T47D (cell line): ENCODE measurements around the gene PRG3.
"Not testable (repeated sequence)": the region's sequence is repeated elsewhere in the genome, so short reads cannot be mapped to it uniquely, and the experiment has no call there.

Experiments used
- DNase-seq, 2 experiments: peaks; one replicate each; pipeline versions ENCODE4 v3.0.0 to v3.0.0-alpha.2; 2011 to 2012; ENCODE audit warnings: low read depth in 1 of 2, low spot score in 1 of 2
- JUND ChIP-seq: IDR thresholded peaks from 2 replicates; pipeline ENCODE4 v1.6.1; 2012; ENCODE audit warnings: low read depth
- in situ Hi-C: cut with HindIII; loops from 2 replicates; pipeline ENCODE4 v1.10.0; 2016; ENCODE audit warnings: low sequenced_read_pairs, low pct_unique_long_range_greater_than_20kb

The PRG3 gene

DNA sequence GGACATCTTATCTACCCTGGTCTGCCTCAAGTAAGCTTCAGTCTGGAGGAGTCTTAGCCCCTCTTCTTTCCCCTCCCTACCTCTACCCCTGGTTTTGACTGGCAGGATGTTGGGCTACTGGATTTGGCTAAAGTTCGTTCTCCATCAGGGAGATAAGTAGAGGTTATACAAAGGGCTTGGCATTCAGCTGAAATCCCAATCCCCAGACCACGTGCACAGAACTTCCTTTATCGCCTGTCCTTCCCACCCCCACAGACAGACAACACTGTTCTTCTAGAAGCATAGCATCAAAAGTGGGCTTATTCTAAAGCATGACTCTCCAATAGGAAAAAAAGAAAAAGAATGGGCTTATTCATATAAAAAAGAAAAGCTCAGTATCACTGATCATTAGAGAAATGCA, 7.8 kb downstream of the PRG3 start:
- DNase-seq: no peak
- no peak for TF ChIP-seq JUND
- in situ Hi-C loops: no loop called here

DNA sequence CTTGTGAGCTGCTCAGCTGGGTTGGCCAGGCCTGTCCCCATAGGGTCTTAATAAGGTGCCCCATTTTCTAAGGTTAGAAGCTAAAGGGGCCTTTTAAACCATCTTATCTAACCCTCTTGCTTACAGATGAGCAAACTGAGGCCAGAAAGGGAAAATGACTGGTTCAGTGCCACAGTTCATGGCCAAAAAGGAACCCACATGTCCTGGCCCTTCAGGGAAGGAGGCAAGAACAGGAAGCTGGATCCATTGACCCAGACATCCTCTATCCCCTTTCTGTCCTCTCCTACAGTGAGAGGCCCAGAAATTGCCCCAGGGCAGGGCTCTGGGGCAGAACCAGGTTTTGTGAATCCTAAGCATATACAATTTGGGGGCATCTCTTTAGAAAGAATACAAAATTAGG, 10.0 kb downstream of the PRG3 start:
- in situ Hi-C loops: no loop called here
- DNase-seq: no peak
- TF ChIP-seq JUND: no peak

DNA sequence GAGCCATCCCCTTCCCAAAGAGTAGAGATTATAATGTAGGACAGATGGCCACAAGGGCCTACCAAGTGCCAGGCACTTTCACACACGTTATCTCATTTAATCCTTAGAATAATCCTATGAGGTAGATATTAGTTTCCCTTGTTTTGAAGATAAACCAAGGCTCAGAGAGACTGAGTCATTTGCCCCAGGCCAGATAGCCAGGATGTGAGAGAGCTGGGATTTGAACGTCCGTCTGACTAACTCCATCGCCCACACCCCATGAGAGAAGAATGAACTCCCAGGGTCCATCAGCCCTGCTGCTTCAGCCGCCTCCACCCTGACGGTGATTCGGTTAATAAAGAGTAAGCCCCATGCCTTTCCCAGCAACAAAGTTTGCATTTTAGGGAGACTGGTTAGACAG, 10.7 kb downstream of the PRG3 start:
- no peak for DNase-seq

DNA sequence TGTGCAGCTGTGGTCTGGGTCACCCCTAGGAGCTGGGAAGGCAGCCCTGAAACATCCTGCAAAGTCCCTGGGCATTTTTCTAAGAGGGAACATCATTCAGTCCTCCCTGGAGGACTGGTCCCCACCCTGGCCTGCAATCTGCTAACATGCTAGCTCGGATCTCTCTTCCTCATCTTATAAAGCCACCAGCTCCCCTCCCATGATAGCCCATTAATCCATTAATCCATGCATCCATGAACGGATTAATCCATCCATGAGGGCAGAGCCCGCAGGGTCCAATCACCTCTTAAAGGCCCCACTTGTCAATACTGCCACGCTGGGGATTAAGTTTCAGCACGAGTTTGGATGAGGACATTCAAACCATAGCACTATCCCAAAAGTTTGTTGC, 12.1 kb downstream of the PRG3 start:
- no peak for DNase-seq
- in situ Hi-C loops: no loop called here
- TF ChIP-seq JUND: no peak

More for the DNA sequence above, 10.7 kb downstream of the PRG3 start:
- TF ChIP-seq JUND: no peak
- in situ Hi-C loops: no loop called here

DNA sequence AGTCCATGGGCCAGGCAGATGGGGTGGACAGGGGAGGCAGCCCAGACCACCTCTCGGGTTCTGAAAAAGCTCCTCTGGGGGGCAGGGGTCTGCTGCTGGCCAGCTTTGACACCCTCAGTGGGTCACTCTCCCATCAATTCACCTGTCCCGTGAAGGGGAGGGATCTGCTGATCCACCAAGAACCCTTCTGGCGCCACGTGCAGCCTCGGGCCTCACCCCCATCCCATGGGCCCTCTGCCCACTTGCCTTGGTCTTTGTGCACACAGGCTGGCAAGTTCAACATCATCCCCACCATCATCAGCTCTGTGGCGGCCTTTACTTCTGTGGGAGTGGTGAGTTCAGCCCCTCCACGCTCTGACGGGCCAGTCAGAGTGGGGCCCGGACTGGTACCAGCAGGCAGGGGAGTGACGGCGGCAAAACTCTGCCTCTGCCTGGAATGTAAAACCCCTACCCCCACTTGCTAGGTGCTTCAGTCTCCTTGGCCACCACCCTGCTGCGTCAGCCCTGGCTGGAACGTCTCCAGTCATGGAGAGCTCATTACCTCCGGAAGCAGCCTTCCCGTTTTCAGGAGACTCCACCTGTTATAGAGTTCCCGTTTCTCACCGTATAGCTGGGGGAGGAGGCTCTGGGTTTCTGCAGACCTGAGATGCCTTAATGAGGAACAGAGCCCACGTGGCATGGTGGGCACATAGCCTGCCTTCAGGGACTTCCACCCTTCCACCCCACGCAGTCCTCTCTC, 12.7 kb downstream of the PRG3 start:
- no peak for DNase-seq
- no peak for TF ChIP-seq JUND
- in situ Hi-C loops: no loop called here

- no peak for TF ChIP-seq JUND
- no peak for DNase-seq
- in situ Hi-C loops: no loop called here
These were observed 15.9 kb downstream of the PRG3 start for GRCh38 chr11:57364851-57365660.

DNA sequence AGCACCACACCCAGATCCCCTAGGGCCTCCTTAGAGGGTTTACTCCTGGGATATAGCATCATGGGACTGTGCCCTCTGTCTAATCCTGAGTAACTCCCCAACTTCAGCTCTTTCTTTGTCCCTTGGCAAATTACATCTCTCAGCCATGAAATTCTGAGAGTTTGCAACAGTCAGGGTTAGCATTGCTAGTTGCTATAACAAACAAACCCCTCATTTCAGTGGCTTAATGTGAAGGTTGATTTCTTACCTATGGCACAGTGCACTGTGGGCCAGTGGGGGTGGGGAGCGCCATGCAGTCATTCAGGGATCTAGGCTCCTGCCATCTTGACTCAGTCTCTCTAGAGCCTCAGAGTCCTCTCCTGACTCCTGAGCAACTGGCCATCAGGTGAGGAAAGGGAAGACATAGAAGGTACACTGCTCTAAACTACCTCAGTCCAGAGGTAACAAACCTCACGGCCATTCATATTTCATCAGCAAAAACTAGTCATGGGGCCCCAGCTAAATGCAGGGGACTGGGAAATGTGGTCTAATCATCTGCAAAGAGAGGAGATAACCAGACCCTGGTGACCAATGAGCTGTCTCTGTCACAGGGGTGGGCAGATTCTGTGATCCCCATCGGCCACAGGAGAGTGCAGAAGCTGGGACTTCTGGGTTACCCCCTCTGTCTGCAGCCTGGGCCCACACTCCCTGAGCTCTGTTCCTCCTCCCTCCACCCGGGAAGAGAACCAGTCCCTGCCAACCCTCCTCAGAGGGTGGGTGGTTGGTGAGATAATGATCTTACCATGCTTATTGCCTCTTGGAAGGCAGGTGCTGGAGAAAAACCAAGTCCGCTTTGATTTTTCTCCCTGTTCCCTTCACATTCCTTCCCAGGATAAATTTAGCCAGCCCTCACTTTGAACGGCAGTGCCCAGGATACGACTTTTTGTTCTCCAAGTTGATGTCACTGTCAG, 17.5 kb downstream of the PRG3 start:
- no peak for TF ChIP-seq JUND
- in situ Hi-C loops: no loop called here
- DNase-seq: no peak

DNA sequence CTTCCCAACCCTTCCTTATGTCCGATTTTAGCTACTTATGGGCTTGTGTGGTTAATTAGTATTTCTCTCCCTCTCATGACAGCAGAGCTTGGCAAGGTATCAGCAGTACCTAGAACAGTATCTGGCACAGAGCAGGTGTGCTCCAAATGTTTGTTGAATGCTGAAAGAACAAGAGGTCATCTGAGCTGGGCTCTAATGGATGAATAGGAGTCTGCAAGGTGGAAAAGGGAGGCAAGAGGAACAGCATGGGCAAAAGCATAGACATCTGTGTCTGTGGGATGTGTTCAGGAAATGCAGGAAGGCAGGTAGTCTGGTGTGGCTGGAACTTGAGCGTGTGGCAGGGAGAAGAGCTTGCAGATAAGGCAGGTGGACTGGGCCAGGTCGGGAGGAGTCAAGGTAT, 19.0 kb downstream of the PRG3 start:
- no peak for DNase-seq
- in situ Hi-C loops: no loop called here
- TF ChIP-seq JUND: no peak

- in situ Hi-C loops, DNase-seq: not testable (repeated sequence)
These were observed 19.5 kb downstream of the PRG3 start for GRCh38 chr11:57361420-57361819.

GRCh38 chr11:57360991-57361390, 20.0 kb downstream of the PRG3 start:
- no peak for DNase-seq
- no peak for TF ChIP-seq JUND
- in situ Hi-C loops: no loop called here

DNA sequence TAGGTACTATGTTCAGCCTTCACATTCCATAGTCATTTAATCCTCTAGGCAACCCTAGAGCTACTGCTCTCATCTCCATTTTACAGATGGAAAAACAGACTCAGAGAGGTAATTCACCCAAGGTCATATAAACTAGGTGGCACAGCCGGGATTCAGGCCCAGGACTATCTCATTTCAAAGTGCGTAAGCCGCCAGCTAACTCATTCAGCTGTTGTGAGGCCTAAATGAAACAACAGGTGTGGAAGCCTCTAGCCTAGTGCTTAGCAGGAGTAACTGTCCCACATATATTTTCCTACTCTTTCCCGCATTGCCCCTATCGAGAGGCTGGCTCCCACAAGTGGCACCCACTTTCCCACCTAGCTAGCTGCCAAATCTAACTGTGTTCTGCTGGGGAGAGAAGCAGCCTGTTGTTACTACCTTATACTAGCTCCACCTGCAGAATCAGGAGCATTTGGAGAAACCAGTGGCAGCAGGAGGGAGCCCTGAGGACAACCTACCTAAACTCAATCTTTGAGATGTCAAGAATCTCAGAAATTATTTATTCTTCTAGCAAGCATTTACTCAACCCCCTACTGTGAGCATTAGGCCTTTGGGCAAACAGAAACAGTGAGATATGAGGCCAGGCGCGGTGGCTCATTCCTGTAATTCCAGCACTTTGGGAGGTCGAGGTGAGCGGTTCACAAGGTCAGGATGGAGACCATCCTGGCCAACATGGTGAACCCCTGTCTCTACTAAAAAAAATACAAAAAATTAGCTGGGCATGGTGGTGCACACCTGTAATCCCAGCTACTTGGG, 20.9 kb downstream of the PRG3 start:
- in situ Hi-C loops: no loop called here
- no peak for TF ChIP-seq JUND
- DNase-seq: no peak

DNA sequence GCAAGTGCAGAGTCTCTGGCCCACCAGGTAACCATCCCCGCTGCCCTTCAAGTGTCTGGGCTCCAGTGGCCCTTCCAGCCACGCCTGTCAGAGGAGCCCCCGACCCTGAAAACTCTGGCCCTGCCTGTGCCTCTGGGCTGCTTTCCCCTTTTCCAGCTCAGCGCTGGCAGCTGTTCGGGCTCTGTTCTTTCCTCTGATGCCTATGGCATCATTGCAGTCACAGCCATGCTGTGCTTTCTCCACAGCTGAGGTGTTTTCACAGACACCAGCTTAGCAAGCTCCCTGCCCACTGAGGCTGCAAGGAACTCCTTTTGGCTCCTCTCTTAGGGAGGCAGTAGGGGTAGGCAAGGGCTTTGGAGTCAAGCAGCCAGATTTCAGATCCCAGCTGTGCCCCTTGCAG, 21.6 kb downstream of the PRG3 start:
- in situ Hi-C loops: no loop called here
- no peak for TF ChIP-seq JUND
- no peak for DNase-seq
